HG02938 (cell line): Measurements from ENCODE around the gene BCL6B.
"Not testable (repeated sequence)": the region's sequence is repeated elsewhere in the genome, so short reads cannot be mapped to it uniquely, and the experiment has no call there.

Source experiments
- ATAC-seq: cut with Tn5 transposase; IDR thresholded peaks from one replicate; pipeline ENCODE4 v1.9.1; 2021; ENCODE audit warnings: mild to moderate bottlenecking, moderate library complexity; ENCODE audit not compliant: unreplicated experiment

Gene BCL6B

GRCh38 chr17:7026471-7027115 is 3.7 kb downstream of the BCL6B start:
- no peak for ATAC-seq

GRCh38 chr17:7027335-7027734 is 4.5 kb downstream of the BCL6B start:
- no peak for ATAC-seq

GRCh38 chr17:7029096-7029495 is 6.2 kb downstream of the BCL6B start:
- ATAC-seq = no peak

GRCh38 chr17:7029659-7030058 is 6.8 kb downstream of the BCL6B start:
- no peak for ATAC-seq

- peak; percentile 25 for ATAC-seq
Observed at GRCh38 chr17:7034955-7035590, 12.2 kb downstream of the BCL6B start.

GRCh38 chr17:7035591-7036368 is 12.9 kb downstream of the BCL6B start, which contains the start of gene SLC16A13:
SLC16A13 (plus strand) TSS chr17:7036015; CDS start chr17:7036383, 368 bp downstream.
- peak; percentile 86 for ATAC-seq

- no peak for ATAC-seq
Observed at GRCh38 chr17:7038025-7038862, 15.4 kb downstream of the BCL6B start.

- no peak for ATAC-seq
Observed at GRCh38 chr17:7039832-7040231, 17.0 kb downstream of the BCL6B start.

GRCh38 chr17:7041607-7042500 is 19.0 kb downstream of the BCL6B start:
- no peak for ATAC-seq

- no peak for ATAC-seq
Observed at GRCh38 chr17:7042501-7043181, 19.8 kb downstream of the BCL6B start.

GRCh38 chr17:7043182-7043496 is 20.3 kb downstream of the BCL6B start:
- no peak for ATAC-seq

- no peak for ATAC-seq
Observed at GRCh38 chr17:7043497-7044198, 20.8 kb downstream of the BCL6B start, which contains the start of gene SLC16A11. SLC16A11 (minus strand) TSS chr17:7044092; CDS start chr17:7043513, 579 bp downstream.

GRCh38 chr17:7045492-7046126 is 22.8 kb downstream of the BCL6B start:
- ATAC-seq = no peak

GRCh38 chr17:7046127-7046724 is 23.4 kb downstream of the BCL6B start:
- no peak for ATAC-seq

- ATAC-seq = not testable (repeated sequence)
Observed at GRCh38 chr17:7046725-7047397, 24.0 kb downstream of the BCL6B start.

GRCh38 chr17:7047566-7047965 is 24.7 kb downstream of the BCL6B start:
- no peak for ATAC-seq

GRCh38 chr17:7048968-7049367 is 26.1 kb downstream of the BCL6B start:
- ATAC-seq = no peak
